ENCODE data around the gene NFAT5.

GRCh38 chr16:69562813-69563212, 3.0 kb upstream of the NFAT5 start:
- TF ChIP-seq CTCF (IDR thresholded peaks at IDR 0.05) (no peak), POLR2A (IDR thresholded peaks at IDR 0.05) (no peak)
